T-helper 2 cell treated with Interferon-gamma antibody and Interleukin-4, amounts not matched to agents 5 μg/mL and 100 μg/mL, for 36 hours (primary cell): ENCODE measurements around the gene ZNF221.
"Not testable (repeated sequence)": the region's sequence is repeated elsewhere in the genome, so short reads cannot be mapped to it uniquely, and the experiment has no call there.

ENCODE experiments used
- DNase-seq: peaks from one replicate; pipeline ENCODE4 v3.0.0; 2021; ENCODE audit warnings: low spot score
- H3K27ac Mint-ChIP-seq: one replicate; pipeline ENCODE4 v1.8.0; 2021; ENCODE audit warnings: mild to moderate bottlenecking, mixed read lengths
- H3K27me3 Mint-ChIP-seq: one replicate; pipeline ENCODE4 v1.8.0; 2021; ENCODE audit warnings: low read depth, mixed read lengths
- H3K36me3 Mint-ChIP-seq: one replicate; pipeline ENCODE4 v1.8.0; 2021; ENCODE audit warnings: low read depth, mixed read lengths
- H3K4me1 Mint-ChIP-seq: one replicate; pipeline ENCODE4 v1.8.0; 2021; ENCODE audit warnings: low read depth, mixed read lengths
- H3K4me3 Mint-ChIP-seq: one replicate; pipeline ENCODE4 v1.8.0; 2022; ENCODE audit warnings: mild to moderate bottlenecking, moderate library complexity, mixed read lengths
- H3K9me3 Mint-ChIP-seq: one replicate; pipeline ENCODE4 v1.8.0; 2021; ENCODE audit warnings: mixed read lengths

The ZNF221 gene

GRCh38 chr19:43936188-43936587 lies 14.8 kb upstream of the ZNF221 start:
- Mint-ChIP-seq H3K27me3 (no peaks in the 10 kb centered on the region), H3K27ac (no peak overlapping the region), H3K36me3 (peaks cover 23% of the 10 kb centered on the region), H3K4me3 (no peak overlapping the region), H3K4me1 (peaks cover 18% of the 10 kb centered on the region), H3K9me3 (peaks cover 34% of the 10 kb centered on the region)
- DNase-seq, result no peak

DNA sequence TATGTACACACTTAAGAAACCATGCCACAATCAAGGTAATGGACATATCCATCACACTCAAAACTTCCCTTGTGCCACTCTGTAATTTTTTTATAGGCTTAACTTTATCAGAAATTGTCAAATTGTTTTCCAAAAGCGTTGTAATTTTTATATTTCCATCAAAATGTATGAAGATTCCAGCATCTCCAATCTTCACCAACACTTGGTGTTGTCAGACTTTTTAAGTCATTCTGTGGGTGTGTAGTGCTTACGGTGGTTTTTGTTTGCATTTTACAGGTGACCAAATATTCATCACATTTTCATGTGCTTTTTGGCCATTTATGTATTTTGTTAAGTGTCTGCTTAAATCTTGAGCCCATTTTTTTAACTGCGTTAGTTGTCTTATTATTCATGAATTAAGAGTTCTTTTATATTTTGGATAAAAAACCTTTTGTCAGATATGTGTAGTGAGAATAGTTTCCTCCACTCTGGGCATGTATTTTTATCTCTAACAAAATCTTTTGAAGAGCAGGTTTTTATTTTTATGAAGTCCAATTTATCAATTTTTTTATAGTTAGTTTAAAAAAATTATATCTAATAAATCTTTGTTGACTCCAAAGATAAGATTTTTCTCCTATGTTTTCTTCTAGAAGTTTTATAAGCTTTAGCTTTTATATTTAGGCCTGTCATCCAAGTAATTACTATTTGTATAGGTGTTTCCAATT lies 11.3 kb upstream of the ZNF221 start:
- H3K4me1 Mint-ChIP-seq, result peaks cover 9% of the 10 kb centered on the region
- no peaks in the 10 kb centered on the region for H3K27me3 Mint-ChIP-seq
- DNase-seq, result no peak
- no peak overlapping the region for H3K4me3 Mint-ChIP-seq
- no peak overlapping the region for H3K27ac Mint-ChIP-seq
- H3K9me3 Mint-ChIP-seq, result peaks cover 58% of the 10 kb centered on the region
- H3K36me3 Mint-ChIP-seq, result no peaks in the 10 kb centered on the region

DNA sequence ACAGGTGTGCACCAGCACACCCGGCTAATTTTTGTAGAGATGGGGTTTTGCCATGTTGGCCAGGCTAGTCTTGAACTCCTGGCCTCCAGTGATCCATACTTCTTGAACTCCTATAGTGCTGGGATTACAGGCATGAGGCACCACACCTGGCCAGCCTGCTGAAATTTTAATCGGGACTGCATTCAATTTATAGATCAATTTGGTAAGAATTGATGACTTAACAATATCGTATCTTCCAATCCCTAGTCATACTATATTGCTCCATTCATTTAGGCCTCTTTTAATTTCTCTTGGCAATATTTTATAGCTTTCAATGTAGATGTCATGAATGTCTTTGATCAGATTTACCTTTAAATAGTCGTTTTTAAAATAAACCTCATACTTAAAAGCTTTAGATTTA lies 10.3 kb upstream of the ZNF221 start:
- DNase-seq, result no peak
- Mint-ChIP-seq H3K27ac (no peak overlapping the region), H3K27me3 (no peaks in the 10 kb centered on the region), H3K36me3 (no peaks in the 10 kb centered on the region), H3K4me3 (no peak overlapping the region), H3K9me3 (peaks cover 58% of the 10 kb centered on the region), H3K4me1 (peaks cover 4% of the 10 kb centered on the region)

- Mint-ChIP-seq H3K4me1 (no peaks in the 10 kb centered on the region), H3K4me3 (no peak overlapping the region), H3K9me3 (peaks cover 63% of the 10 kb centered on the region), H3K27ac (no peak overlapping the region), H3K36me3 (no peaks in the 10 kb centered on the region), H3K27me3 (no peaks in the 10 kb centered on the region)
- DNase-seq, result no peak
These were observed 9.8 kb upstream of the ZNF221 start for GRCh38 chr19:43941209-43941608.

- not testable (repeated sequence) for H3K4me1 Mint-ChIP-seq, H3K27ac Mint-ChIP-seq, H3K36me3 Mint-ChIP-seq, DNase-seq, H3K27me3 Mint-ChIP-seq, H3K4me3 Mint-ChIP-seq
- peaks cover 66% of the 10 kb centered on the region for H3K9me3 Mint-ChIP-seq
These were observed 3.6 kb upstream of the ZNF221 start for GRCh38 chr19:43947412-43947811.

- H3K36me3 Mint-ChIP-seq, H3K27ac Mint-ChIP-seq, DNase-seq, H3K4me1 Mint-ChIP-seq, H3K27me3 Mint-ChIP-seq: not testable (repeated sequence)
- Mint-ChIP-seq H3K4me3 (peak overlapping the region; percentile 53), H3K9me3 (peaks cover 57% of the 10 kb centered on the region)
These were observed 1.2 kb upstream of the ZNF221 start for GRCh38 chr19:43949803-43950202.

DNA sequence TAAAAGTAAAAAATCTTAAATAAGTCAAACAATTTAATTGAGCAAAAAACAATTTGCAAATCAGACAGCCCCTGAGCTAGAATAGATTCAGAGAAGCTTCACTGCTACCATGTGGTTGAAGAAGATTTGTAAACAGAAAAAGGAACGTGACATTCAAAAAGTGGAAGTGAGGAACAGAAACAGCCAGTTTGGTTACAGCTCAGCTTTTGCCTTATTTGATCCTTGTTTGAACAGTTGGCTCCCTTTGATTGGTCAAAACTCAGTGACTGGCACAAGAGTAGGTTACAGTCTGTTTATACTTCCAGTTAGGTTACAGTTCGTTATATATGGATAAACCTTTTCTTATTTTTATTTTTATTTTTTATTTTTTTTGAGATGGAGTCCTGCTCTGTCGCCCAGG lies 5.8 kb downstream of the ZNF221 start:
- Mint-ChIP-seq H3K9me3 (peaks cover 55% of the 10 kb centered on the region), H3K4me3 (no peak overlapping the region), H3K27ac (no peak overlapping the region), H3K27me3 (no peaks in the 10 kb centered on the region), H3K36me3 (no peaks in the 10 kb centered on the region), H3K4me1 (no peaks in the 10 kb centered on the region)
- DNase-seq, result no peak

DNA sequence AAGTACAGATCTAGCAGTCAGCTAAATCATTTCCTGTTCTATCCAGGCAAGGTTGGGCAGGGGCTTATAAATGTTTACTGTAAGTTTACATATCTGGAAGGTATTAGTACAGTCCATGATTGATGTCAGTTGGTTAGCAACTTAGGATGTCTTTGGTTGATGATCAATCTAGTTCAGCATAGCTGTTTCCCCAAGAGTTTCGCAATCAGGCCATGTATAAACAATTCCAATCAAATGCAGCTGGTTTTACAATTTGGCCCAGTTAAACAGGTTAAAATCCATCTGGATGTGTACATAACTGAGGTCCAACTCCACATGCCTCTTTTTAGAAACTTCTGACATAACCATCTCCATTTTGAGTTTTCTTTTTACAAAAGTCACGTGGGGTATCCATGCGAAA lies 6.9 kb downstream of the ZNF221 start:
- no peak overlapping the region for H3K4me3 Mint-ChIP-seq
- no peaks in the 10 kb centered on the region for H3K27me3 Mint-ChIP-seq
- H3K9me3 Mint-ChIP-seq, result peaks cover 55% of the 10 kb centered on the region
- H3K4me1 Mint-ChIP-seq, result no peaks in the 10 kb centered on the region
- no peaks in the 10 kb centered on the region for H3K36me3 Mint-ChIP-seq
- no peak overlapping the region for H3K27ac Mint-ChIP-seq
- no peak for DNase-seq

GRCh38 chr19:43960411-43960810 lies 9.4 kb downstream of the ZNF221 start:
- no peaks in the 10 kb centered on the region for H3K4me1 Mint-ChIP-seq
- H3K4me3 Mint-ChIP-seq, result no peak overlapping the region
- H3K9me3 Mint-ChIP-seq, result peaks cover 65% of the 10 kb centered on the region
- no peak for DNase-seq
- peaks cover 3% of the 10 kb centered on the region for H3K36me3 Mint-ChIP-seq
- no peaks in the 10 kb centered on the region for H3K27me3 Mint-ChIP-seq
- no peak overlapping the region for H3K27ac Mint-ChIP-seq

- DNase-seq, result no peak
- H3K9me3 Mint-ChIP-seq, result peaks cover 79% of the 10 kb centered on the region
- H3K27me3 Mint-ChIP-seq, result no peaks in the 10 kb centered on the region
- no peak overlapping the region for H3K27ac Mint-ChIP-seq
- H3K4me1 Mint-ChIP-seq, result no peaks in the 10 kb centered on the region
- no peak overlapping the region for H3K4me3 Mint-ChIP-seq
- H3K36me3 Mint-ChIP-seq, result peaks cover 15% of the 10 kb centered on the region
These were observed 15.2 kb downstream of the ZNF221 start for GRCh38 chr19:43966079-43966694.

GRCh38 chr19:43976732-43977131 lies 25.7 kb downstream of the ZNF221 start:
- Mint-ChIP-seq H3K27me3 (no peaks in the 10 kb centered on the region), H3K9me3 (peaks cover 65% of the 10 kb centered on the region), H3K36me3 (no peaks in the 10 kb centered on the region), H3K27ac (no peak overlapping the region), H3K4me3 (no peak overlapping the region), H3K4me1 (no peaks in the 10 kb centered on the region)
- DNase-seq, result no peak

- H3K36me3 Mint-ChIP-seq, result peaks cover 11% of the 10 kb centered on the region
- H3K27me3 Mint-ChIP-seq, result no peaks in the 10 kb centered on the region
- peak overlapping the region; percentile 31 for H3K27ac Mint-ChIP-seq
- peaks cover 30% of the 10 kb centered on the region for H3K9me3 Mint-ChIP-seq
- no peak for DNase-seq
- H3K4me1 Mint-ChIP-seq, result no peaks in the 10 kb centered on the region
- peak overlapping the region; percentile 78 for H3K4me3 Mint-ChIP-seq
These were observed 32.5 kb downstream of the ZNF221 start for GRCh38 chr19:43983544-43983911.

- H3K9me3 Mint-ChIP-seq, result peaks cover 32% of the 10 kb centered on the region
- DNase-seq, result peak; percentile 75
- H3K4me3 Mint-ChIP-seq, result peak within 1 kb of the TSS; percentile 91
- H3K36me3 Mint-ChIP-seq, result peaks cover 17% of the 10 kb centered on the region
- H3K27me3 Mint-ChIP-seq, result no peaks in the 10 kb centered on the region
- H3K27ac Mint-ChIP-seq, result peak within 1 kb of the TSS; percentile 86
- H3K4me1 Mint-ChIP-seq, result no peaks in the 10 kb centered on the region
These were observed 33.1 kb downstream of the ZNF221 start, which contains the start of gene ZNF155 for GRCh38 chr19:43983912-43984686. ZNF155 (plus strand) TSS chr19:43984188; CDS start chr19:43988544, 4,356 bp downstream.

GRCh38 chr19:43984687-43985000 lies 33.6 kb downstream of the ZNF221 start:
- Mint-ChIP-seq H3K9me3 (peaks cover 32% of the 10 kb centered on the region), H3K27ac (no peak overlapping the region), H3K4me1 (no peaks in the 10 kb centered on the region), H3K4me3 (peak overlapping the region; percentile 91), H3K36me3 (peaks cover 22% of the 10 kb centered on the region), H3K27me3 (no peaks in the 10 kb centered on the region)
- no peak for DNase-seq
